GM19397 (cell line): ENCODE data around the gene TMEM174.

Experiments
- ATAC-seq: cut with Tn5 transposase; IDR thresholded peaks from one replicate; pipeline ENCODE4 v1.9.1; 2021; ENCODE audit warnings: mild to moderate bottlenecking, moderate library complexity; ENCODE audit not compliant: unreplicated experiment

TMEM174 gene, protein sequence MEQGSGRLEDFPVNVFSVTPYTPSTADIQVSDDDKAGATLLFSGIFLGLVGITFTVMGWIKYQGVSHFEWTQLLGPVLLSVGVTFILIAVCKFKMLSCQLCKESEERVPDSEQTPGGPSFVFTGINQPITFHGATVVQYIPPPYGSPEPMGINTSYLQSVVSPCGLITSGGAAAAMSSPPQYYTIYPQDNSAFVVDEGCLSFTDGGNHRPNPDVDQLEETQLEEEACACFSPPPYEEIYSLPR

DNA sequence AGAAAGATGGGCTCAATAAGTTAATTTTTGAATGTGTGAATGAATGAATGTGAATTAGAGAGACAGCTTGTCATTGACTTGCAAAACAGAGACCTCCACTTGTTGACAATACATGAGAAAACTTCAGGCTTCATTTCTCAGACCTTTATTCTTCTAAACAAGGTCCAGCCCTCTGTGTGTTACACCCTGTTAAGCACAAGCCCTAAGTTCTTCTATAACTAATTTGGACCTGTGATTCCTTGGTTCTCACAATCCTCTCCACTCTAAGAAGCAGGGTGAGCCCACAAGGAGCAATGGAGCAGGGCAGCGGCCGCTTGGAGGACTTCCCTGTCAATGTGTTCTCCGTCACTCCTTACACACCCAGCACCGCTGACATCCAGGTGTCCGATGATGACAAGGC is at the start of gene TMEM174:
TSS of gene TMEM174 (plus strand) at position 243 of the 400 bp plus-strand sequence. CDS start at position 294, 51 bp downstream.
- ATAC-seq, result no peak

DNA sequence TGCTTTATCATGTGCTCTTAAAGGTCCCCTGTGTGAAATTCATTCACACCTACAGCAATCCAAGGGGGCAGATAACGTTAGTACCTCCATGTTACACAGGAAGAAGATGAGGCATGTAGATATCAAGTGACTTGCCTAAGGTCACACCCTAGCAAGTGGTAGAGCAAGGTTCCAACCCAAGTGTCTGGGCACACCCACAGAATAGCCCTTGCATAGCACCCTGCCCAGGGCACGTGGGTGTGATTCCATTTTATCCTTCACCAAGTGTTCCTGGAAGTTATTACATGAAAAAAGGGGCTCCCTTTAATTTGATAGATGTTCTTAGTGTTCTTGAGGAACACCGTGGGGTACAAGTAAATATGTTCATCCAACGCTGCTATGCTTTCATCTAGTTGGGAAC is 47.7 kb upstream of the TMEM174 start:
- no peak for ATAC-seq

DNA sequence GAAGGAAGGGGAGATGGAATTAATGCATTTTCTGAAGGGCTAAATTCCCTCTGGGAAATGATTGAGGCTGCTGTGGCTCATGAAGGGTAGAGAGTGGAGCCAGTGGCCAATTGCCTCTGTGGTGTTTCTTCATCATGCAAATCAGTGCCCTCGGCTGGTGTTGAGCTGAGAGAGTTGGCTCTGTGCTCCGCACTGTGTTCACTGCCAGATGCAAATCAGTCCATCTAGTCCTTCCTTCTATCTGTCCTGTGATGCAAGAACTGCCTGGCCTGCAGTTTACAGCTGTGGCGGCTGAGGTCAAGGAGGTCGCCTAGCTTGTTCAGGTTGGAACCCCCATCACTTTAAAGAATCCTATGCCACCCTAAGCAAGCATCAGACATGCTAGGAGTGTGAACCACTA is 46.6 kb upstream of the TMEM174 start:
- ATAC-seq, result no peak

DNA sequence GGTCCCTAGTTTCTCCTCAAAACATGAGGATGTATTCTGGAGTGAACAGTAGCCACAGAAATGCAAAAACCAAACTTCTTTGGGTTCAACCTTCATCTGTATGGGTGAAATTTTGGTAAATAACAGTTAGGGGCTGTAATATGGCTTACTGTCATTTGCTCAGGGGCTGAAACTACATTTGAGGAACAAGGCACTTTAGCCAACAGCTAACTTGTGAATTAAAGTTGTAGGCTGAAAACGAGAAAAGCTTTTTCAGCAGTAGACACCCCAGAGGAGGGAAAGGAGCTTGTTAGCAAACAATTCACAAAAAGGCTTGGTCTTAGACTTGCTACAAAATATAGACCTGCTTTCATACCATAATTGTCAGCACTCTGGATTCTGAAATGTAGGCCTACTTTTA is 46.0 kb upstream of the TMEM174 start:
- no peak for ATAC-seq

DNA sequence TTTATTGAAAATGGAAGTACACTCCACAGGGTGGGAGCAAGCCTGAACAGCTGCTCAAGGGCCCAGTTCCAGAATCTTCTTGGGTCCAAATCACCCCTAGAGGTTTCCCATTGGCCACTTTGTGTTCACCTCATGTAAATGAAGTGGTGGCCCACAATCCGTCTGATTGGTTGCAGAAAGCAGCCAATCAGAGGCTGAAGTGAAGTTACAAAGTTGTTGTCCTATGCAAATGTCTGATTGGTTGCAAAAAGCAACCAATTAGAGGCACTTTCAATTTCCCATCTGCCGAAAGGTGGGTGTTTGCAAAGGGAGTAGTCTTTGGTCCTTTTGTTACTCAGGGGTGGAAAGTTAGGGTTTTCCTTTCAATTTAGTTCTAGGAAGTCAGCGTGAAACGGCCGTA is 43.9 kb upstream of the TMEM174 start:
- ATAC-seq, result no peak

DNA sequence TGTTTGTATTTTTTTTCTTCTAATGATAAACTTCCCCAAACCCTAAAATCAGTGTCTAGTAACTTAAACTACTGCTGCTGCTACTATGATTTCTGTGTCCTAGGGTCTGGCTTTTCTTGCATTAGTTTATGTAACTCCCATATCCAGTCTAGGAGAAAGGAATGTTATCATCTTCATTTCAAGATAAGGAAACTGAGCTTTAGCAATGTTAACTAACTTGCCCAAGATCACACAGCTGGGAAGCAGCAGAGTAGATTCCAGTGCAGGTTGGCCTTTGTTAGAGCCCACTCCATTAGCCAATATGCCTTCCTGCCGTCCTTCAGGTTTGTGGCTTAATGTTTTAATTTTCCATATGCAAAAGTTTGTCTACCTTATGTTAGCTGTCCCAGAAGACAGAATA is 42.2 kb upstream of the TMEM174 start:
- ATAC-seq, result no peak

DNA sequence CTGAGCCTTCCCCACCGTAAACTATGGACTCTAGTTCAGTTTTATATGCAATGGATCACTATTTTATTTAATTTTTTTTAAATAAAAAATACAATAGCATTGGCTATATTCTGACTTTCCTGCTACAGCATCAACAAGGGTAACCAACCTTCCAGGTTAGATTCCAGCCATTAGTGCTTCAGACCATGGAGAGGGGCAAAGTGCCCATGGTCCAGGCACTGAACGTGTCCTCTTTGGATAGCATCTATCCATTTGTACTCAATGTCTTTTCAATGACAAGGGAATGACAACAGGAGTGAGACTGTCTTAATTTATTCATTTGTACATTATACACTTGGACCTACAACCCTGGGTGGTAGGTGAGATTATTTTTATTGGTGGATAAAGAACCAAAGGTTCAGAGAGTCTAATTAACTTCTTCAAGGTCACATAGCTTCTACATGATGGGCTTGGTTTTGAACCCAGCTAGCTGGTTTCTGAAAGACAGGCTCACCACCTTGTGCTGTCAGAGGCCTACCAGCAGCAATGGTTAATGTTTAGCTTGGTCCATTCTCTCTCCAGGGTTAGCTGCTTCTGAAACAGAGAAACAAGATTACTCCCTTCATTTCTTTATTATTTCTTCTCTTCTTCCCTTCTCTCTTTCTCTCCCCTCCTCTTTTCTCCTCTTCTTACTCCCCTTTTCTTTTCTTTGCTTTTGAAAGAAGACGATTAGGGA is 41.1 kb upstream of the TMEM174 start:
- no peak for ATAC-seq

DNA sequence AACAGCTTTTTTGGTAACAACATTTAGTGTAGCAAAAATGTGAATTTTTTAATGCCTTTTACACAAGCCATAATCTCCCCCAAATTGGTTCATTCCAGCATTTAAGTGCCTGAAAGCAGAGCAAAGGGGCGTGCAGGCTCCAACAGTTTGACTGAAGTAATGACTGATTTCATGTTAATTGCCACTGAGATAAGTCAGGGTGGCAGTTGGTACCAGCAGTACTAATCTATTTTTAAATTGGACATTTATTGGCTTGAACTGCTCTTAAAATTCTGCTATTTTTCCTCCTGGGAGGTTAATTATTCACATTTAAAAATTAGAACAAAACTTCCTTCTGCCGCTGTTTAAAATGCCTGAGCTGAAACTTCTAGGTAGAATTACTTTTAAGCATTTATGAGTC is 40.2 kb upstream of the TMEM174 start:
- no peak for ATAC-seq

DNA sequence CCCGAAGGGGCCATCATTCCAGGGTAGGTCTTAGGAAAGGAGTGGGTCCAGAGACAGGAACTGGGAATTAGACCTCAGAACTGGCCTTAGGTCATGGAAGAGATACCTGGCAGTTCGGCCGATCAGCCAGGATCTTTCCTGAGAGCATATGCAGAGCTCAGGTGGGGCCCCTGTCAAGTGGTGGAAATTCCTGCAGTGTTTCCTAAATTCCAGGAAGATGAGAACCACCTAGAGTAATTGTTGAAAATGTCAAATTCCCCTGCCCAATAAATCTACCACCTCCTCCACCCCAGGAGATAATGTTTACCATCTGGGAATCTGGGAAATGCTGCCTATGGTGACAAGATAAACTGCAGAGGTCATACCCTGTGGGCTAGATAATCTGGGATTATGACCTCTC is 38.0 kb upstream of the TMEM174 start:
- ATAC-seq, result no peak

DNA sequence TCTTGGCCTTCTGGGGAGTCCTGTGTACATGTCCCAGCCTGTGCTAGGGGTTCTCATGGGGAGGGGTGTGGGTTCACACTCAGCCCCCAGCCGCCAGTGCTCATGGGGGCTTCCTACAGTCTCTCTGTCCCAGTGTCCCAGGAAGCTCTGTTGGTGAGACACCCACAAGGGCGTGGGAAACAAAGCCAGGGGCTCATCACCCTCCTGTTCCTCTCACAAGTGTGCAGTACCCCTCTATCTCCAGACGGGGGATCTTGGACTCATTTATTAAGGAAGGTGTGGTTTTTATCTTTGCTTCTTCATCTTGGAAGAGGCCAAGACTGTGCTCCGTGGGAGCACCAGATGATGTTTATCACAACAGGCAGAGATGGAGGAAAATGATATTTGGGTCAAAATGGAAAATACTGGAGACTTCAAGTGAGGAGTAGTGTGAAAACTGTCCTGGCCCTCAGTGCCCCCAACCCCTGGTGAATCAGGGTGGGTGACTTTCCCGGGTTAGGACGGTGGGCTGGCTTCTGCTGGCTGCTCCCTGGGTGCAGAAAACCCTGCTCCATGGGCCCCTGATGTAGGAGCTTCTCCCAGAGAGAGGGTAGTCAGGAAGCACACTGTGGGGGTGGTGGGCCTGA is 37.5 kb upstream of the TMEM174 start:
- ATAC-seq, result no peak

DNA sequence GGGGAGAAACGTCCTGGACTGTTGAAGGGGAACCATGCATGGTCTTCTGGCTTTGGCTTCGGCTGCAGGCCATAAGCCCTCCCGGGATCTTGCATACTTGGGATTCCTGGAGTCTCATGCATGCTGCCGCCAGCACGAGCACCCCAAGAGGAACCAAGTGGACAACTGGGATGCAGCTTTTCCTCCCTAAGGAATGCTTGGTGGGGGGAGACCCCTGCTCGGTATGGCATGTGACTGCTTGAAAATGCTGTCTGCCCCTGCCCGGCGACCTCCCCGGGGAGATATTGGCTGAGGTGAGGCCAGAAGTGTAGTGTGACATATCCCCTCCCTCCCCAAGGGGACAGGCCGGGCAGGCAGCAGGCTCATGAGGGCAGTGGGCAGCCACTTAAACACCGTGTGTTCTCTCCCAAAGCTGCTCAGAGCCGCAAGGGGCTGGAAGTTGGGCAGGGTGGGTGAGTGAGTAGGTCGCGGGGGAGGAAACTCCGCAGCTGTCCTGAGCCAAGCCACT is 36.9 kb upstream of the TMEM174 start:
- ATAC-seq, result no peak

DNA sequence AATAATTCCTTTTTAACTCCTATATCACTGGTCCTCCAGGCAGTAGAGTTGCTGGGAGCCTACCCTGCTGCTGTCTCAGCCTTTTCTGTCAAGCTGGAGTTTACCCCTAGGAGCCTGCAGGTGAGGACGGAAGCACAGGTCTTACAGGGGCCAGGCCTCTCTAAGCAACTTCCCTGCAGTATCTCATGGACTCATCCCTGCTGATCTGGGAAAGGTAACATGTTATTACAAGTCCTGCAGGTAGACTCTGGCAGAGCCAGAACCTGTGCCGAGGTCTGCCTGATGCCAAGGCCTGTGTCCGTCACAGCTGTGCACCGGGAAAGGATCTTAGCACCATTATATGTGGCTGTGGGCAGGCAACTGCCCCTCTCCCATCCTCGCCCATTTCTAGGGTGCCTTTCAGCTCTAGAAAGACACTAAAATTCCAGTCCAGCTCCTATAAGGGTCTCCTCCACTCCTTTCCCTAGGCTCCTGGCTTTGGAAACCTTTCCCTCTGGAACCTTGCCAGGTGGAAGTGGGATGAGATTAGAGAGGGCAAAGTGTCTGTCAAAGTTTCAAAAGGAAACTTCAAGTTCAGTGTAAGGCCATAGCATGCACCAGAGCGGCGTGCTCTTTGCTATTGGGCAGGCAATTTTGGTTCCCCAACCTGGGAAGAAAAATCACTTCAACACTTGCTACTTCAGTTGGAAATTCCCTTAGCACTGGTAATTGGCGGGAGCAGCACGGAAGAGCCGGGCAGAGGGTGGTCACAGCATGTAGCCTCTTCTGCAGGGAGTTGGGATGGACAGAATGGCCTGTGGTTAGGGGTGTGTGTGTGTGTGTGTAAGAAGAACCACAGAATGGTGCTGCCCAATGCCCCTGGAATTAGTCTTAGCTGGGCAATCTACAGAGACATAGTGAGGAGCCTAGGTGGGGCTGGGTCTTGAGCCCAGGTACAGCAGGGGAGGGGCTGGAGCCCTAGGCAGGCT is 35.1 kb upstream of the TMEM174 start:
- no peak for ATAC-seq

DNA sequence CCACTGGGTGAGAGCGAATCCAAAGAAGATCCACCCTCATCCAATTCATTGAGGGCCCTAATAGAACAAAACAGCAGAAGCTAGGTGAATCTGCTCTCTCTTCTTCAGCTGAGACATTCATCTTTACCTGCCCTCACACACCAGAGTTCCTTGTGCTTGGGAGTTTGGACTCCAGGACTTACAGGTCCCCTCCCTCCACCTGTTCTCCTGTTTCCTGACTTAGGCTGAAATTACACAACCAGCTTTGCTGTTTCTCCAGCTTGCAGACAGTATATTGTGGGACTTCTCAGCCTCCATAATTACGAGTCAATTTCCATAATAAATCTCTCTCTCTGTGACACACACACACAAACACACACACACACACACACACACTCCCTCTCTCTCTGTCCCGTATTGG is 33.5 kb upstream of the TMEM174 start:
- no peak for ATAC-seq

DNA sequence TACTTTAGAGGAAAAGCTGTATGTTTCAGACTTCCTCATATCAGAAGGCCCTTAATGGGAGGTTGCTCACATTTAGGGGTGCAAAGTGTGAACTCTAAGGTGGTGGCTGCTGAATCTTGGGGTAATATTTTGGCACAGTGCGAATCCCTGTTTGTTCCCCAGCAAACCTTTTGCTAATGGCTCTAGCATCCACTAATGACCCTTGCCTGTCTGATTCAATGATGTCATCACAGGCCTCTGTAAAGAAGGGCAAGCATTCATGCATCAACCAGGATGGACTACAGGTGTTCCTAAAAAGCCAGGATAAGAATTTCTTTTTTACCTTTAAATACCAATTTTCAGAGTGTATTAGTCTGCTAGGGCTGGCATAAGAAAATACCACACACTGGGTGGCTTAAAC is 32.2 kb upstream of the TMEM174 start:
- no peak for ATAC-seq

DNA sequence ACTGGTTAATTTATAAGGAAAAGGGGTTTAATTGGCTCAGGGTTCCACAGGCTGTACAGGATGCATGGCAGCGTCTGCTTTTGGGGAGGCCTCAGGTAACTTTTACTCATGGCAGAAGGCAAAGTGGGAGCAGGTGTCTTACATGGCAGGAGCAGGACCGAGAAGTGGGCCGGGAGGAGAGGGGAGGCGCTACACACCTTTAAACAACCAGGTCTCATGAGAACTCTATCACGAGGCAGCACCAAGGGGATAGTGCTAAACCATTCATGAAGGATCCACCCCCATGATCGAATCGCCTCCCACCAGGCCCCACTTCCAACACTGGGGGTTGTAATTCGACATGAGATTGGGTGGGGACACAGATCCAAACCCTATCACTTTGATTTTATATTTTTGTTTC is 31.0 kb upstream of the TMEM174 start:
- no peak for ATAC-seq

DNA sequence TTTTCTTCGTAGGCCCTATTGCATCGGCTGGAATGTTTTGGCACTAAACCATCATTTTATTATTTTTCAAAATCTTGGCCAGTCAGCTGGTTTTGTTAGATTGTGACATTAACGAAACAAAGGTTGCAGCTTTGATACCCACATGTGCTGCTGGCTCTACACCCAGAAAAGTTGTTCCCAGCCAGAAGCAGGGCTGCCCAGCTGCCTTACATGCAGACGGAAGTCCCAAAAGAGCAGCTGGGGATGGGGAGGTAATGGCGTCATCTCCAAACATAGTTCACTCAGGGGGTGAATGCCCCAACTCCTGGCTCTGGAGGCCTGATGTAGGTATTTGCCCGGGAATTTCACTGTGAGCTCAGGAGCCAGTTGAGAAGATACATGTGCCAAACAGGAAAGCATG is 29.3 kb upstream of the TMEM174 start:
- ATAC-seq, result no peak

DNA sequence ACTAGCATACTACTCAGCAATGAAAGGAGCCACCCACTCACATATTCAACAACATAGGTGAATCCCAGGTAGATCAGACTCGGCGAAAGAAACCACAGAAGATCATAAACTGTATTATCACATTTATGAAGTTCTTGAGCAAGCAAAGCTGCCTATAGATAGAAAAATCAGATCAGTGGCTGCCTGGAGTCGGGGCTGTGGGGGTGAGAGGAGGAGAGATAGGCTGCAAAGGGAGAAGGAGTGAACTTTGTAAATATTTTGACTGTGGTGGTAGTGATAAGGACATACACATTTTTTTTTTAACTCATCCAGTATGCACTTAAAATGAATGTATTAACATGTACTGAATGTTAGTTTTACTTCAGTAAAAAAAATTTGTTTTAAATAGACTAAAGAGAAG is 23.5 kb upstream of the TMEM174 start:
- no peak for ATAC-seq

DNA sequence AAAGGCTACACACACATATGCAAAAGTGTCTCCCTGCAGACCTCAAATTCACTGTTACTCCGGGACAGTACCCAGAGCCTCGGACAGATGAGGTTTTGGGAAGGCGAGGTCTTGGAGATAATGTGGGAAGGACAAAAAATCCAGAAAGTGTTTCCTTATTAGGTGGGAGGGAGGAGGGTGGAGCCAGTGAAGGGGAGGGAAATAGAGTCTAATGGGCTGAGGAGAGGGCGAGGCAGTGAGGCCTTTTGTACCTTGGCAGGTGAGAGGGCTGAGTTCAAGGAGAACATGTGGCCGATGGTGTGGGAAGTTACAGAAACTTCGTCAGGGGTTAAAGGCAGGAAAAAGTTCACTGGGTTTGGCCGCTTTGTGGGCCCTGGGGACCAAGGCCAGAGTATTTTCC is 22.1 kb upstream of the TMEM174 start:
- ATAC-seq, result no peak

DNA sequence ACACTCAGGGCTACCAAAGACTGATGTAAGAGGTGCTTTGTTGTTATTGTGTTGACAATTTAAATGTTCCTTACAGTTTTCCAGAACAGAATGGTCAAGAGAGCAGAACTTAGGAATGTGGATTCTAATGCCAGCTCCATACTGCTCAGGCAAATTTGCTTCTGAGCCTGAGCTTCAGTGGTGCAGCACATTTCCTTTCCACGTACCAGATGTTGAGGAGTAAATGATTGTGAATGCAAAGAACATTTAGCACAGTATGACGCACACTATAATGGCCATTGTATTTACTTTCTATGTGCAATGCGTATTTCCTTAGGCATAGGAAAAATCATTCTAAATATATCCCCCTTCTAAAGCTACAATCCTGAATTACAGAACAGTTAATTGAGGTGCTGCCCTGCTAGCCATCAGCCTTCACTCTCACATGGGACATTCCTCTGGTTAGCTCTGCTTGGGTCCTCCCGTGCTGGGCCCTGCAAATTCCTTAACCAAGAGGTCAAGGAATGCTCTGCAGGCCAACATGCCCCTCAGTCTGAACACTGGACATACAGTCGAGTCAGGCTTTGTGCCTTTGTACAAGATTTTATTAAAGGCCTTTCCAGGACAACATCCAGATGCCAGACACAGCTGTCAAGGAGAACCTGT is 21.1 kb upstream of the TMEM174 start:
- ATAC-seq, result no peak
